Measurements from ENCODE around the gene LCK. TPM values are rescaled to one million over a fixed set of nuclear protein-coding genes. Genes with fewer than 3 reads are reported as not detected.
"Not testable (repeated sequence)": the region's sequence is repeated elsewhere in the genome, so short reads cannot be mapped to it uniquely, and the experiment has no call there.

LCK gene
- polyA plus RNA-seq, 3 donors, result 1.0 to 3.3 (median 1.8) TPM

GRCh38 chr1:32265846-32266245 is 14.8 kb downstream of the LCK start:
- no peak overlapping the region for H3K27ac ChIP-seq (ENCODE audit: low read depth, low read length)
- 91 to 93% (median 92%) methylated on average over 9 of the region's 9 CpGs for WGBS, 3 donors

GRCh38 chr1:32266921-32267591 is 16.0 kb downstream of the LCK start:
- H3K27ac ChIP-seq (ENCODE audit: low read depth, low read length), result no peak overlapping the region
- 47 to 74% (median 56%) methylated on average over 7 of the region's 7 CpGs for WGBS, 3 donors

- H3K27ac ChIP-seq (ENCODE audit: low read depth, low read length), result no peak overlapping the region
These were observed 18.7 kb downstream of the LCK start for GRCh38 chr1:32269744-32270143.

GRCh38 chr1:32272557-32273390 is 21.7 kb downstream of the LCK start:
- H3K27ac ChIP-seq (ENCODE audit: low read depth, low read length), result no peak overlapping the region

GRCh38 chr1:32273391-32274208 is 22.5 kb downstream of the LCK start:
- 34 to 50% (median 49%) methylated on average over 10 of the region's 10 CpGs for WGBS, 3 donors
- no peak overlapping the region for H3K27ac ChIP-seq (ENCODE audit: low read depth, low read length)

More at GRCh38 chr1:32272557-32273390, 21.7 kb downstream of the LCK start:
- 66 to 75% (median 73%) methylated on average over 7 of the region's 7 CpGs for WGBS, 3 donors

- no peak overlapping the region for H3K27ac ChIP-seq (ENCODE audit: low read depth, low read length)
- WGBS, 3 donors, result 84 to 85% (median 84%) methylated on average over 25 to 31 of the region's 31 CpGs
These were observed 23.7 kb downstream of the LCK start for GRCh38 chr1:32274646-32275340.

GRCh38 chr1:32275424-32275823 is 24.4 kb downstream of the LCK start:
- H3K27ac ChIP-seq (ENCODE audit: low read depth, low read length), result no peak overlapping the region
- 12 to 20% (median 19%) methylated on average over 41 of the region's 41 CpGs for WGBS, 3 donors

GRCh38 chr1:32276032-32276782 is 25.1 kb downstream of the LCK start:
- 73 to 84% (median 82%) methylated on average over 30 of the region's 30 CpGs for WGBS, 3 donors
- H3K27ac ChIP-seq (ENCODE audit: low read depth, low read length), result no peak overlapping the region

- H3K27ac ChIP-seq (ENCODE audit: low read depth, low read length), result not testable (repeated sequence)
- WGBS, 3 donors, result 82 to 94% (median 92%) methylated on average over 8 of the region's 8 CpGs
These were observed 33.7 kb downstream of the LCK start for GRCh38 chr1:32284777-32285176.

GRCh38 chr1:32285658-32286057 is 34.6 kb downstream of the LCK start:
- WGBS, 3 donors, result 84 to 99% (median 96%) methylated on average over 3 of the region's 3 CpGs
- H3K27ac ChIP-seq (ENCODE audit: low read depth, low read length), result no peak overlapping the region

- no peak overlapping the region for H3K27ac ChIP-seq (ENCODE audit: low read depth, low read length)
- 89 to 98% (median 93%) methylated on average over 4 of the region's 4 CpGs for WGBS, 3 donors
These were observed 35.7 kb downstream of the LCK start for GRCh38 chr1:32286763-32287162.

GRCh38 chr1:32289256-32289655 is 38.2 kb downstream of the LCK start:
- 88 to 97% (median 96%) methylated on average over 7 of the region's 7 CpGs for WGBS, 3 donors
- no peak overlapping the region for H3K27ac ChIP-seq (ENCODE audit: low read depth, low read length)

GRCh38 chr1:32291145-32291707 is 40.2 kb downstream of the LCK start:
- WGBS, 3 donors, result 43 to 56% (median 55%) methylated on average over 10 of the region's 10 CpGs

GRCh38 chr1:32291708-32292538 is 40.9 kb downstream of the LCK start, which contains the start of gene HDAC1:
HDAC1 (plus strand) TSS chr1:32292083; CDS start chr1:32292170, 87 bp downstream.
- 0 to 1% (median 1%) methylated on average over 65 to 67 of the region's 67 CpGs for WGBS, 3 donors
- H3K27ac ChIP-seq (ENCODE audit: low read depth, low read length), result no peak within 1 kb of the TSS

More at GRCh38 chr1:32291145-32291707, 40.2 kb downstream of the LCK start:
- no peak overlapping the region for H3K27ac ChIP-seq (ENCODE audit: low read depth, low read length)

GRCh38 chr1:32298211-32298610 is 47.1 kb downstream of the LCK start:
- H3K27ac ChIP-seq (ENCODE audit: low read depth, low read length), result not testable (repeated sequence)
- WGBS, 3 donors, result 94 to 96% (median 96%) methylated on average over 16 of the region's 16 CpGs

- no peak overlapping the region for H3K27ac ChIP-seq (ENCODE audit: low read depth, low read length)
These were observed 48.3 kb downstream of the LCK start for GRCh38 chr1:32299327-32299726.

- H3K27ac ChIP-seq (ENCODE audit: low read depth, low read length), result no peak overlapping the region
- WGBS, 3 donors, result 95 to 100% (median 96%) methylated on average over 3 of the region's 3 CpGs
These were observed 52.3 kb downstream of the LCK start for GRCh38 chr1:32303358-32303757.
